Upper lobe of right lung (tissue), 1 donor: ENCODE data around the gene SMIM26. TPM values are rescaled to one million over a fixed set of nuclear protein-coding genes. Genes with fewer than 3 reads are reported as not detected.

Experiments
- ATAC-seq: fragments of 200-7000 bp; cut with Tn5 transposase; one replicate; pipeline ENCODE4 v1.9.1; 2020; ENCODE audit warnings: mild to moderate bottlenecking, moderate library complexity
- DNase-seq: peaks from one replicate; pipeline ENCODE4 v3.0.0-alpha.2; 2020
- H3K27ac ChIP-seq: fragments of 200-600 bp; one replicate; pipeline ENCODE4 v1.8.0; 2022
- H3K27me3 ChIP-seq: fragments of 200-600 bp; one replicate; pipeline ENCODE4 v1.8.0; 2022; ENCODE audit warnings: mild to moderate bottlenecking
- H3K36me3 ChIP-seq: fragments of 200-600 bp; one replicate; pipeline ENCODE4 v1.8.0; 2022
- H3K4me1 ChIP-seq: fragments of 200-600 bp; one replicate; pipeline ENCODE4 v1.8.0; 2022
- H3K4me3 ChIP-seq: fragments of 200-600 bp; one replicate; pipeline ENCODE4 v1.8.0; 2022; ENCODE audit warnings: mild to moderate bottlenecking
- H3K9me3 ChIP-seq: fragments of 200-600 bp; one replicate; pipeline ENCODE4 v1.8.0; 2022
- CTCF ChIP-seq: fragments of 200-600 bp; IDR thresholded peaks from one replicate; pipeline ENCODE4 v1.8.0; 2022; ENCODE audit warnings: antibody characterized with exemption
- intact Hi-C: fragments of 100-400 bp; cut with DNase I; formaldehyde crosslinking; loops from one replicate; pipeline ENCODE4 v1.11.0; 2022
- total RNA-seq: library from RNA; stranded (reverse); fragmentation: NEBNext Ultra II Directional; extraction: Animal tissue kit (Norgen Biotek cat#: 25700); gene quantifications from one replicate; pipeline ENCODE4 v1.2.1, GENCODE V29; 2021
- donor health status: DM: no; HTN: yes; CAD: no; lungs with severe emphysema.

The SMIM26 gene
- total RNA-seq, 1 donor from 2014 or later: 59.5 TPM

- H3K9me3 ChIP-seq: no peaks in the 10 kb centered on the region
- no peak overlapping the region for H3K27ac ChIP-seq
- peaks cover 90% of the 10 kb centered on the region for H3K36me3 ChIP-seq
- ATAC-seq (no peak), DNase-seq (no peak)
- H3K4me3 ChIP-seq: no peak overlapping the region
- no peaks in the 10 kb centered on the region for H3K4me1 ChIP-seq
- intact Hi-C loops: no loop called here
- H3K27me3 ChIP-seq: no peaks in the 10 kb centered on the region
- TF ChIP-seq CTCF: no peak
These were observed 39.4 kb upstream of the SMIM26 start for GRCh38 chr20:18527836-18528235.

- intact Hi-C loops: no loop called here
- Histone ChIP-seq H3K27me3 (no peaks in the 10 kb centered on the region), H3K27ac (no peak overlapping the region), H3K36me3 (peaks cover 99% of the 10 kb centered on the region), H3K9me3 (no peaks in the 10 kb centered on the region), H3K4me1 (no peaks in the 10 kb centered on the region), H3K4me3 (no peak overlapping the region)
- ATAC-seq (no peak), DNase-seq (no peak)
- no peak for TF ChIP-seq CTCF
These were observed 38.2 kb upstream of the SMIM26 start for GRCh38 chr20:18529041-18529440.

GRCh38 chr20:18532626-18533025, 34.6 kb upstream of the SMIM26 start:
- ATAC-seq: no peak
- intact Hi-C loops: no loop called here
- Histone ChIP-seq H3K36me3 (peaks cover 92% of the 10 kb centered on the region), H3K9me3 (no peaks in the 10 kb centered on the region), H3K27ac (no peak overlapping the region), H3K4me1 (no peaks in the 10 kb centered on the region), H3K27me3 (no peaks in the 10 kb centered on the region), H3K4me3 (no peak overlapping the region)
- DNase-seq: no peak
- no peak for TF ChIP-seq CTCF

GRCh38 chr20:18533491-18533890, 33.7 kb upstream of the SMIM26 start:
- intact Hi-C loops: no loop called here
- TF ChIP-seq CTCF: no peak
- peaks cover 83% of the 10 kb centered on the region for H3K36me3 ChIP-seq

GRCh38 chr20:18533978-18534644, 33.1 kb upstream of the SMIM26 start:
- Histone ChIP-seq H3K36me3 (peaks cover 77% of the 10 kb centered on the region), H3K4me3 (no peak overlapping the region), H3K9me3 (no peaks in the 10 kb centered on the region), H3K27me3 (no peaks in the 10 kb centered on the region), H3K4me1 (no peaks in the 10 kb centered on the region), H3K27ac (no peak overlapping the region)
- intact Hi-C loops: no loop called here
- TF ChIP-seq CTCF: no peak
- DNase-seq (no peak), ATAC-seq (no peak)

More at GRCh38 chr20:18533491-18533890, 33.7 kb upstream of the SMIM26 start:
- H3K27ac ChIP-seq: no peak overlapping the region
- no peaks in the 10 kb centered on the region for H3K4me1 ChIP-seq
- no peak for ATAC-seq
- no peaks in the 10 kb centered on the region for H3K27me3 ChIP-seq
- H3K9me3 ChIP-seq: no peaks in the 10 kb centered on the region
- DNase-seq: no peak
- no peak overlapping the region for H3K4me3 ChIP-seq

GRCh38 chr20:18537651-18538050, 29.6 kb upstream of the SMIM26 start:
- no peak for TF ChIP-seq CTCF
- H3K4me1 ChIP-seq: no peaks in the 10 kb centered on the region
- intact Hi-C loops: no loop called here
- no peaks in the 10 kb centered on the region for H3K27me3 ChIP-seq
- no peaks in the 10 kb centered on the region for H3K9me3 ChIP-seq
- peaks cover 73% of the 10 kb centered on the region for H3K36me3 ChIP-seq
- H3K27ac ChIP-seq: no peak overlapping the region
- H3K4me3 ChIP-seq: no peak overlapping the region
- no peak for ATAC-seq
- no peak for DNase-seq
